NB4 (cell line): ENCODE data around the gene DSCAML1.

ENCODE experiments used
- POLR2A ChIP-seq: IDR thresholded peaks from 2 replicates; pipeline ENCODE4 v1.6.1; 2011; ENCODE audit warnings: mild to moderate bottlenecking; ENCODE audit not compliant: insufficient read length; ENCODE audit errors: extremely low read depth
- TF ChIP-seq, protein P1 (sequence below): IDR thresholded peaks from one replicate; pipeline ENCODE4 v1.5.1; 2012; ENCODE audit warnings: low read depth, low read length
- TF ChIP-seq, protein P2 (sequence below): IDR thresholded peaks from 2 replicates; pipeline ENCODE4 v1.6.1; 2011; ENCODE audit warnings: low read depth, low read length

DNA sequence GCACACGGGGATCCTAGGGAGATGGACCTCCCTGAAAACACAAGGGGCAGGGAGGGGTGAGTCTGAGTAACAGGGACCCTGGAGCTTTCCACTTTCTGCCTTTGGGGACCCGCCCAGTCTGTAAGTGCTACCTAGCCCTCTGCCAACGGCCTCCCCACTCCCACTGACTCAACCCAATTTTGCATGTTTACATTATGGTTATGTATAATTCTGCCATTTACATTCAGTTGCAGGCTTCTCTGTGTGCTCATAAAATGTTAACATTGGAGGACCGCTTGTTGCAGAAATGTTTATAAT lies 105.8 kb downstream of the DSCAML1 start:
- TF ChIP-seq POLR2A: no peak
- TF ChIP-seq, protein P1, sequence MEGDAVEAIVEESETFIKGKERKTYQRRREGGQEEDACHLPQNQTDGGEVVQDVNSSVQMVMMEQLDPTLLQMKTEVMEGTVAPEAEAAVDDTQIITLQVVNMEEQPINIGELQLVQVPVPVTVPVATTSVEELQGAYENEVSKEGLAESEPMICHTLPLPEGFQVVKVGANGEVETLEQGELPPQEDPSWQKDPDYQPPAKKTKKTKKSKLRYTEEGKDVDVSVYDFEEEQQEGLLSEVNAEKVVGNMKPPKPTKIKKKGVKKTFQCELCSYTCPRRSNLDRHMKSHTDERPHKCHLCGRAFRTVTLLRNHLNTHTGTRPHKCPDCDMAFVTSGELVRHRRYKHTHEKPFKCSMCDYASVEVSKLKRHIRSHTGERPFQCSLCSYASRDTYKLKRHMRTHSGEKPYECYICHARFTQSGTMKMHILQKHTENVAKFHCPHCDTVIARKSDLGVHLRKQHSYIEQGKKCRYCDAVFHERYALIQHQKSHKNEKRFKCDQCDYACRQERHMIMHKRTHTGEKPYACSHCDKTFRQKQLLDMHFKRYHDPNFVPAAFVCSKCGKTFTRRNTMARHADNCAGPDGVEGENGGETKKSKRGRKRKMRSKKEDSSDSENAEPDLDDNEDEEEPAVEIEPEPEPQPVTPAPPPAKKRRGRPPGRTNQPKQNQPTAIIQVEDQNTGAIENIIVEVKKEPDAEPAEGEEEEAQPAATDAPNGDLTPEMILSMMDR: no peak
- TF ChIP-seq, protein P2, sequence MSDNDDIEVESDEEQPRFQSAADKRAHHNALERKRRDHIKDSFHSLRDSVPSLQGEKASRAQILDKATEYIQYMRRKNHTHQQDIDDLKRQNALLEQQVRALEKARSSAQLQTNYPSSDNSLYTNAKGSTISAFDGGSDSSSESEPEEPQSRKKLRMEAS: no peak
